Sigmoid colon (tissue), 7 donors: ENCODE data around the gene CCDC187. TPM values are rescaled to one million over a fixed set of nuclear protein-coding genes. Genes with fewer than 3 reads are reported as not detected.

ENCODE experiments used
- DNase-seq: peaks from one replicate; pipeline ENCODE4 v3.0.0-alpha.2; 2019
- H3K27ac ChIP-seq, 4 donors: fragments of 200-600 bp; sonication (generic); one replicate each; pipeline ENCODE4 v1.5.1; 2016 to 2019; ENCODE audit warnings: mild to moderate bottlenecking in 1 of 4
- H3K27me3 ChIP-seq, 3 donors: fragments of 200-600 bp; sonication (generic); one replicate each; pipeline ENCODE4 v1.5.1; 2019; ENCODE audit warnings: mild to moderate bottlenecking in 1 of 3
- H3K36me3 ChIP-seq, 4 donors: fragments of 200-600 bp; sonication (generic); one replicate each; pipeline ENCODE4 v1.5.1; 2016 to 2019
- H3K4me1 ChIP-seq, 4 donors: fragments of 200-600 bp; sonication (generic); one replicate each; pipeline ENCODE4 v1.5.1; 2017 to 2019
- H3K4me3 ChIP-seq, 4 donors: fragments of 200-600 bp; sonication (generic); one replicate each; pipeline ENCODE4 v1.5.1; 2017 to 2019; ENCODE audit warnings: mild to moderate bottlenecking in 2 of 4, moderate library complexity in 1 of 4
- H3K9me3 ChIP-seq, 4 donors: fragments of 200-600 bp in 3 of 4; sonication (generic) in 3 of 4; one replicate each; pipeline versions ENCODE4 v1.5.1 to v1.6.1; 2013 to 2019
- EP300 ChIP-seq, 4 donors: sonication (generic); formaldehyde crosslinking; IDR thresholded peaks; one replicate each; pipeline ENCODE4 v1.6.1; 2017; ENCODE audit warnings: antibody characterized with exemption in 4 of 4
- POLR2A ChIP-seq, 2 donors: fragments of 450-650 bp; IDR thresholded peaks; one replicate each; pipeline ENCODE4 v1.6.1; 2016; ENCODE audit warnings: antibody characterized with exemption in 2 of 2, mild to moderate bottlenecking in 2 of 2, moderate library complexity in 2 of 2
- POLR2AphosphoS5 ChIP-seq, 4 donors: sonication (generic); formaldehyde crosslinking; IDR thresholded peaks; one replicate each; pipeline ENCODE4 v1.6.1; 2017; ENCODE audit warnings: antibody characterized with exemption in 4 of 4
- WGBS, 2 donors: extraction: QIAGEN DNeasy Blood & Tissue Kit; methylation state at CpG; one replicate each; pipeline ENCODE4 v1.1.7; 2013; 5-methylcytosine and 5-hydroxymethylcytosine counted together
- intact Hi-C: fragments of 100-400 bp; cut with DNase I; formaldehyde crosslinking; loops from one replicate; pipeline ENCODE4 v1.15.1; 2023
- polyA plus RNA-seq, 3 donors: library from polyadenylated mRNA; stranded (reverse); fragments of 200-250 nt; gene quantifications; one replicate each; pipeline ENCODE4 v1.2.3, GENCODE V29; 2013
- total RNA-seq, 4 donors: library from RNA; depleted of rRNA; stranded (reverse); fragments of >200 nt; gene quantifications; one replicate each; pipeline ENCODE4 v1.1.0, GENCODE V29; 2016
- TF ChIP-seq, protein P1 (sequence below), 4 experiments: fragments of 450-650 bp in 3 of 4; fragments of 200-600 bp in 1 of 4; IDR thresholded peaks; one replicate each; pipeline ENCODE4 v1.5.1; 2016 to 2019; ENCODE audit warnings: antibody characterized with exemption in 4 of 4, mild to moderate bottlenecking in 3 of 4, moderate library complexity in 2 of 4
- donor health status: healthy with polysubstance abuse.
- donor health status: Bipolar disorder and iron deficiency.
- donor health status: healthy.

CCDC187 gene
- total and polyA plus RNA-seq, 7 donors: 0.32 TPM; not detected in 6

DNA sequence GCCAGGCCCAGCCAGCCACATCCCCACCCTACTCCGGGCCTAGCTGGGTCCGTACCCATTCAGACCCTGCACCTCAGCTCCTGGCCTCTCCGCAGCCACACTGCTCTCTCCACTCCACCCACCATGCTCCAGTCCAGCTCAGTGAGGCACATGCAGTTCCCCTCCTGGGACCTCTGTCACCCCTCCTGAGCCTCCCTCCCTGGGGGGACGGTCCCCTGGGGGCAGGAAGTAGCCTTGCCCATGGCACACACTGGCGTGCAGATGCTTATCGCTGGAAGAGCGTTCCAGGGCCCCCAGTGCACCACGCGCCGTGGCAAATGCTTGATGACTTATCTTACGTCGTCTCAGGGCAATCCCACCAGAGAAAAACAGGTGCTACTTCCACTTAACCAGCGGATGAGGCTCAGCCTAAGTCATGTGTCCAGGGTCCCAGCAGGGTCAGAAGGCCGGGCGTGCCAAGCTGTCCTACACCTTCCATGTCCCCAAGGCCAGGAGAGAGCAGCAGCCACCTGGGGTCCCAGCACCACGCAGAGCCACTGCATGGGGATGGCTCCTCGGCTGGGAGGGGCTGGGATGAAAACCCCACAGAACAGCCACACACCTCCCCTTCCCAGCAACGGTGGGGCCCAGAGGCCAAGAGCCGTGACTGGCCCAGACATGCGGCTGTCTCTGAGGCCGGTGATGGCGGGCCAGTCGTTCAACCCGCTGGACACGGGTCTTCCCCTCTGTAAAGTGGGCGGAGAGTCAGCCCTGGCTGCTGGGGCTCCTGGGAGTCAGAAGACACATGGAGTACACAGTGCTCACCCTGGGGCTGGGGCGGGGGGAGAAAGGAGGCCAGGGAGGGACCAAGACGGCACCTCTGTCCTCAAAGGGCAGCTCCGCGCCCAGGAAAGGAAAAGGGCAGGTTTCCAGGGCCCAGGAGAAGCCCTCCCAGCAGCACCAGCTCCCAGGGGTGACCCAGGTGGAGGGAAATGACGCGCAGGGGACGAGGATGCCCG lies 2.6 kb upstream of the CCDC187 start:
- DNase-seq: no peak
- H3K27me3 ChIP-seq: peaks cover 9 to 70% (median 28%) of the 10 kb centered on the region in 3 donors
- no peak overlapping the region for H3K27ac ChIP-seq
- H3K4me3 ChIP-seq: no peak overlapping the region
- no peaks in the 10 kb centered on the region for H3K4me1 ChIP-seq
- H3K9me3 ChIP-seq: no peaks in the 10 kb centered on the region
- H3K36me3 ChIP-seq: no peaks in the 10 kb centered on the region
- no peak for TF ChIP-seq POLR2A (IDR thresholded peaks at IDR 0.05)
- 37% methylated on average over 34 of the region's 34 CpGs for WGBS, 2 donors
- intact Hi-C loops: no loop called here

DNA sequence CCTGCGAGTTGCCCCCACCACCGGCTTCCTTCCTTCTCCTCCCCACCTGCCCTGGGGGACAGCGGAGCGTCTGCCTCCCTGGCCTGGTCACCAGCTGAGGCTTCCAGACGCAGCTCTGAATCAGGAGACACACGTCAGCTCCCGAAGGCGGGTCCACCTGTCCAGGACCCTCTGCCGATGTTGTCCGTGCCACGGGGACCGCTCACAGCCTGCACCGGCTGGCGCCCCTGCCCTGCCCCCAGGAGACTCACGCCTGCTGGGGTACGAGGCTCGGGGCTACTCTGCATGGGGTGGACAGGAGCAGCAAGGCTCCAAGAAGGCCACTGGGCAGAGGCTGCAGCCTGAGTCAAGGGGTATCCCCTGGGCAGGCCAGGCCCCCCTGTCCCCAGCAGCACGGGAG lies 1.9 kb upstream of the CCDC187 start:
- Histone ChIP-seq H3K27ac (no peak overlapping the region), H3K4me3 (no peak overlapping the region), H3K36me3 (no peaks in the 10 kb centered on the region), H3K4me1 (no peaks in the 10 kb centered on the region), H3K9me3 (no peaks in the 10 kb centered on the region), H3K27me3 (peaks cover 4 to 63% (median 21%) of the 10 kb centered on the region in 3 donors)
- intact Hi-C loops: no loop called here
- no peak for TF ChIP-seq POLR2AphosphoS5 (IDR thresholded peaks at IDR 0.05)
- TF ChIP-seq, protein P1, sequence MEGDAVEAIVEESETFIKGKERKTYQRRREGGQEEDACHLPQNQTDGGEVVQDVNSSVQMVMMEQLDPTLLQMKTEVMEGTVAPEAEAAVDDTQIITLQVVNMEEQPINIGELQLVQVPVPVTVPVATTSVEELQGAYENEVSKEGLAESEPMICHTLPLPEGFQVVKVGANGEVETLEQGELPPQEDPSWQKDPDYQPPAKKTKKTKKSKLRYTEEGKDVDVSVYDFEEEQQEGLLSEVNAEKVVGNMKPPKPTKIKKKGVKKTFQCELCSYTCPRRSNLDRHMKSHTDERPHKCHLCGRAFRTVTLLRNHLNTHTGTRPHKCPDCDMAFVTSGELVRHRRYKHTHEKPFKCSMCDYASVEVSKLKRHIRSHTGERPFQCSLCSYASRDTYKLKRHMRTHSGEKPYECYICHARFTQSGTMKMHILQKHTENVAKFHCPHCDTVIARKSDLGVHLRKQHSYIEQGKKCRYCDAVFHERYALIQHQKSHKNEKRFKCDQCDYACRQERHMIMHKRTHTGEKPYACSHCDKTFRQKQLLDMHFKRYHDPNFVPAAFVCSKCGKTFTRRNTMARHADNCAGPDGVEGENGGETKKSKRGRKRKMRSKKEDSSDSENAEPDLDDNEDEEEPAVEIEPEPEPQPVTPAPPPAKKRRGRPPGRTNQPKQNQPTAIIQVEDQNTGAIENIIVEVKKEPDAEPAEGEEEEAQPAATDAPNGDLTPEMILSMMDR (IDR thresholded peaks at IDR 0.05): no peak
- no peak for TF ChIP-seq EP300 (IDR thresholded peaks at IDR 0.05)
- no peak for TF ChIP-seq POLR2A (IDR thresholded peaks at IDR 0.05)
- no peak for DNase-seq
- WGBS, 2 donors: 57 to 62% methylated on average over 18 of the region's 18 CpGs

DNA sequence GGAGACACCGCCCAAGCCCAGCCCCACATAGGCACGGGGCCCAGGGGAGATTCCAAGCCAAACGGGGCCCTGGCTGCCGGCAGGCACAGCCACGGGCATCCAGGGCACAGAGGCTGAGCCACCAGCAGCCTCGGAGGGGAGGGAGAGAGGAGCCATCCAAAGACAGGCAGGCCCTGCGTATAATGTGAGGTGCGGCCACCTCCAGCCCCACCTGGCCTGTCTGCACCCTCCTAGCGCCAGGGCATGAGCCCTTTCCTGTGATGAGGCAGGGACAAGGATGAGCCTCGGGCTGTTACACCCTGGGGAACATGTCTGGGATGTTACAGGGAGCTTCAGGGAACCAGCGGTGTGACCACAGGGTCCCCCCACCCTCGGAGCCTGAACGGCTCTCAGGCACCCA lies 1.1 kb upstream of the CCDC187 start:
- Histone ChIP-seq H3K4me1 (no peaks in the 10 kb centered on the region), H3K27me3 (peaks cover 4 to 57% (median 13%) of the 10 kb centered on the region in 3 donors), H3K36me3 (no peaks in the 10 kb centered on the region), H3K27ac (no peak overlapping the region), H3K9me3 (no peaks in the 10 kb centered on the region), H3K4me3 (no peak overlapping the region)
- TF ChIP-seq EP300 (IDR thresholded peaks at IDR 0.05): no peak
- TF ChIP-seq POLR2A (IDR thresholded peaks at IDR 0.05): no peak
- no peak for TF ChIP-seq POLR2AphosphoS5 (IDR thresholded peaks at IDR 0.05)
- TF ChIP-seq, protein P1 (IDR thresholded peaks at IDR 0.05): no peak
- 41 to 76% methylated on average over 13 of the region's 13 CpGs for WGBS, 2 donors
- no peak for DNase-seq
- intact Hi-C loops: no loop called here

- no peaks in the 10 kb centered on the region for H3K36me3 ChIP-seq
These were observed 562 bp upstream of the CCDC187 start for GRCh38 chr9:136304456-136304855.

More at GRCh38 chr9:136304456-136304855, 562 bp upstream of the CCDC187 start:
- DNase-seq: no peak
- Histone ChIP-seq H3K4me1 (no peaks in the 10 kb centered on the region), H3K27ac (no peak overlapping the region), H3K27me3 (peaks cover 3 to 55% (median 12%) of the 10 kb centered on the region in 3 donors), H3K9me3 (no peaks in the 10 kb centered on the region), H3K4me3 (no peak overlapping the region)
- TF ChIP-seq, protein P1 (IDR thresholded peaks at IDR 0.05): no peak
- TF ChIP-seq EP300 (IDR thresholded peaks at IDR 0.05) (no peak), POLR2A (IDR thresholded peaks at IDR 0.05) (no peak), POLR2AphosphoS5 (IDR thresholded peaks at IDR 0.05) (no peak)
- intact Hi-C loops: no loop called here
- 84 to 93% methylated on average over 10 of the region's 10 CpGs for WGBS, 2 donors
